ENCODE results near the gene HS3ST1.

Gene HS3ST1

GRCh38 chr4:11428231-11428898 is at the start of gene HS3ST1:
TSS of gene HS3ST1 (minus strand) at chr4:11428894. CDS start at chr4:11400005, 28,889 bp downstream.
- H3K27ac ChIP-seq (ENCODE audit: low read depth, low read length): no peak within 1 kb of the TSS
- H3K9ac ChIP-seq (ENCODE audit: low read length): no peak within 1 kb of the TSS
- no peaks in the 10 kb centered on the region for H3K36me3 ChIP-seq (ENCODE audit: insufficient read depth, low read length)
- peaks cover 0 to 26% of the 10 kb centered on the region in 2 donors for H3K27me3 ChIP-seq (ENCODE audit: control insufficient read depth in 1 of 2, insufficient read depth in 2 of 2, low read length in 2 of 2)
- peaks cover 9% of the 10 kb centered on the region for H3K4me1 ChIP-seq (ENCODE audit: insufficient read depth, low read length)
- H3K4me3 ChIP-seq (ENCODE audit: low read depth in 1 of 2, low read length in 2 of 2): peak within 1 kb of the TSS; percentile 57 to 60
- H3K9me3 ChIP-seq (ENCODE audit: low read length): no peaks in the 10 kb centered on the region

- Histone ChIP-seq H3K9me3 (ENCODE audit: low read length) (no peaks in the 10 kb centered on the region), H3K4me1 (ENCODE audit: insufficient read depth, low read length) (no peaks in the 10 kb centered on the region), H3K27me3 (ENCODE audit: control insufficient read depth in 1 of 2, insufficient read depth in 2 of 2, low read length in 2 of 2) (no peaks in the 10 kb centered on the region), H3K4me3 (ENCODE audit: low read depth in 1 of 2, low read length in 2 of 2) (no peak overlapping the region), H3K9ac (ENCODE audit: low read length) (no peak overlapping the region), H3K36me3 (ENCODE audit: insufficient read depth, low read length) (no peaks in the 10 kb centered on the region), H3K27ac (ENCODE audit: low read depth, low read length) (no peak overlapping the region)
These were observed 47.2 kb upstream of the HS3ST1 start for GRCh38 chr4:11475871-11476270.

- Histone ChIP-seq H3K9me3 (ENCODE audit: low read length) (no peaks in the 10 kb centered on the region), H3K4me1 (ENCODE audit: insufficient read depth, low read length) (no peaks in the 10 kb centered on the region), H3K27me3 (ENCODE audit: control insufficient read depth in 1 of 2, insufficient read depth in 2 of 2, low read length in 2 of 2) (no peaks in the 10 kb centered on the region), H3K36me3 (ENCODE audit: insufficient read depth, low read length) (no peaks in the 10 kb centered on the region), H3K27ac (ENCODE audit: low read depth, low read length) (no peak overlapping the region), H3K4me3 (ENCODE audit: low read depth in 1 of 2, low read length in 2 of 2) (no peak overlapping the region), H3K9ac (ENCODE audit: low read length) (no peak overlapping the region)
These were observed 45.5 kb upstream of the HS3ST1 start for GRCh38 chr4:11474146-11474545.

GRCh38 chr4:11472535-11472934 is 43.8 kb upstream of the HS3ST1 start:
- Histone ChIP-seq H3K27me3 (ENCODE audit: control insufficient read depth in 1 of 2, insufficient read depth in 2 of 2, low read length in 2 of 2) (no peaks in the 10 kb centered on the region), H3K9me3 (ENCODE audit: low read length) (no peaks in the 10 kb centered on the region), H3K4me3 (ENCODE audit: low read depth in 1 of 2, low read length in 2 of 2) (no peak overlapping the region), H3K4me1 (ENCODE audit: insufficient read depth, low read length) (no peaks in the 10 kb centered on the region), H3K9ac (ENCODE audit: low read length) (no peak overlapping the region), H3K27ac (ENCODE audit: low read depth, low read length) (no peak overlapping the region), H3K36me3 (ENCODE audit: insufficient read depth, low read length) (no peaks in the 10 kb centered on the region)

GRCh38 chr4:11471618-11472017 is 42.9 kb upstream of the HS3ST1 start:
- Histone ChIP-seq H3K27me3 (ENCODE audit: control insufficient read depth in 1 of 2, insufficient read depth in 2 of 2, low read length in 2 of 2) (no peaks in the 10 kb centered on the region), H3K9me3 (ENCODE audit: low read length) (no peaks in the 10 kb centered on the region), H3K9ac (ENCODE audit: low read length) (no peak overlapping the region), H3K4me1 (ENCODE audit: insufficient read depth, low read length) (no peaks in the 10 kb centered on the region), H3K27ac (ENCODE audit: low read depth, low read length) (no peak overlapping the region), H3K36me3 (ENCODE audit: insufficient read depth, low read length) (no peaks in the 10 kb centered on the region), H3K4me3 (ENCODE audit: low read depth in 1 of 2, low read length in 2 of 2) (no peak overlapping the region)

- H3K4me3 ChIP-seq (ENCODE audit: low read depth in 1 of 2, low read length in 2 of 2): no peak overlapping the region
- H3K9me3 ChIP-seq (ENCODE audit: low read length): no peaks in the 10 kb centered on the region
- H3K36me3 ChIP-seq (ENCODE audit: insufficient read depth, low read length): no peaks in the 10 kb centered on the region
- H3K9ac ChIP-seq (ENCODE audit: low read length): no peak overlapping the region
- no peaks in the 10 kb centered on the region for H3K4me1 ChIP-seq (ENCODE audit: insufficient read depth, low read length)
- H3K27ac ChIP-seq (ENCODE audit: low read depth, low read length): no peak overlapping the region
- no peaks in the 10 kb centered on the region for H3K27me3 ChIP-seq (ENCODE audit: control insufficient read depth in 1 of 2, insufficient read depth in 2 of 2, low read length in 2 of 2)
These were observed 42.4 kb upstream of the HS3ST1 start for GRCh38 chr4:11471046-11471441.

GRCh38 chr4:11470438-11471045 is 41.8 kb upstream of the HS3ST1 start:
- Histone ChIP-seq H3K4me1 (ENCODE audit: insufficient read depth, low read length) (no peaks in the 10 kb centered on the region), H3K9me3 (ENCODE audit: low read length) (no peaks in the 10 kb centered on the region), H3K4me3 (ENCODE audit: low read depth in 1 of 2, low read length in 2 of 2) (no peak overlapping the region), H3K27ac (ENCODE audit: low read depth, low read length) (no peak overlapping the region), H3K27me3 (ENCODE audit: control insufficient read depth in 1 of 2, insufficient read depth in 2 of 2, low read length in 2 of 2) (no peaks in the 10 kb centered on the region), H3K9ac (ENCODE audit: low read length) (no peak overlapping the region), H3K36me3 (ENCODE audit: insufficient read depth, low read length) (no peaks in the 10 kb centered on the region)

- Histone ChIP-seq H3K36me3 (ENCODE audit: insufficient read depth, low read length) (no peaks in the 10 kb centered on the region), H3K27ac (ENCODE audit: low read depth, low read length) (no peak overlapping the region), H3K9me3 (ENCODE audit: low read length) (no peaks in the 10 kb centered on the region), H3K9ac (ENCODE audit: low read length) (no peak overlapping the region), H3K27me3 (ENCODE audit: control insufficient read depth in 1 of 2, insufficient read depth in 2 of 2, low read length in 2 of 2) (no peaks in the 10 kb centered on the region), H3K4me3 (ENCODE audit: low read depth in 1 of 2, low read length in 2 of 2) (no peak overlapping the region), H3K4me1 (ENCODE audit: insufficient read depth, low read length) (no peaks in the 10 kb centered on the region)
These were observed 41.1 kb upstream of the HS3ST1 start for GRCh38 chr4:11469650-11470437.

- H3K36me3 ChIP-seq (ENCODE audit: insufficient read depth, low read length): no peaks in the 10 kb centered on the region
- no peaks in the 10 kb centered on the region for H3K9me3 ChIP-seq (ENCODE audit: low read length)
- H3K27me3 ChIP-seq (ENCODE audit: control insufficient read depth in 1 of 2, insufficient read depth in 2 of 2, low read length in 2 of 2): no peaks in the 10 kb centered on the region
- H3K4me3 ChIP-seq (ENCODE audit: low read depth in 1 of 2, low read length in 2 of 2): no peak overlapping the region
- no peaks in the 10 kb centered on the region for H3K4me1 ChIP-seq (ENCODE audit: insufficient read depth, low read length)
- no peak overlapping the region for H3K9ac ChIP-seq (ENCODE audit: low read length)
- no peak overlapping the region for H3K27ac ChIP-seq (ENCODE audit: low read depth, low read length)
These were observed 40.2 kb upstream of the HS3ST1 start for GRCh38 chr4:11468901-11469300.

- no peak overlapping the region for H3K27ac ChIP-seq (ENCODE audit: low read depth, low read length)
- H3K27me3 ChIP-seq (ENCODE audit: control insufficient read depth in 1 of 2, insufficient read depth in 2 of 2, low read length in 2 of 2): no peaks in the 10 kb centered on the region
- H3K9ac ChIP-seq (ENCODE audit: low read length): no peak overlapping the region
- H3K9me3 ChIP-seq (ENCODE audit: low read length): no peaks in the 10 kb centered on the region
- no peaks in the 10 kb centered on the region for H3K4me1 ChIP-seq (ENCODE audit: insufficient read depth, low read length)
- H3K36me3 ChIP-seq (ENCODE audit: insufficient read depth, low read length): no peaks in the 10 kb centered on the region
- no peak overlapping the region for H3K4me3 ChIP-seq (ENCODE audit: low read depth in 1 of 2, low read length in 2 of 2)
These were observed 39.2 kb upstream of the HS3ST1 start for GRCh38 chr4:11467931-11468330.

GRCh38 chr4:11463707-11464106 is 35.0 kb upstream of the HS3ST1 start:
- Histone ChIP-seq H3K9ac (ENCODE audit: low read length) (no peak overlapping the region), H3K27me3 (ENCODE audit: control insufficient read depth in 1 of 2, insufficient read depth in 2 of 2, low read length in 2 of 2) (no peaks in the 10 kb centered on the region), H3K9me3 (ENCODE audit: low read length) (no peaks in the 10 kb centered on the region), H3K4me1 (ENCODE audit: insufficient read depth, low read length) (no peaks in the 10 kb centered on the region), H3K27ac (ENCODE audit: low read depth, low read length) (no peak overlapping the region), H3K4me3 (ENCODE audit: low read depth in 1 of 2, low read length in 2 of 2) (no peak overlapping the region), H3K36me3 (ENCODE audit: insufficient read depth, low read length) (no peaks in the 10 kb centered on the region)
